Aortic smooth muscle cell (primary cell): ENCODE results near the gene NUP37. TPM values are rescaled to one million over a fixed set of nuclear protein-coding genes. Genes with fewer than 3 reads are reported as not detected.

Experiments
- total RNA-seq: library from RNA; depleted of rRNA; stranded (reverse); fragments of >200 nt; gene quantifications from 2 replicates; pipeline ENCODE4 v1.2.3, GENCODE V29; 2014

Gene NUP37
- total RNA-seq: 25.6 and 33.4 TPM in 2 replicates

GRCh38 chr12:102119674-102120563 is at the start of gene NUP37, which contains the start of gene PARPBP:
NUP37 (minus strand) TSS chr12:102120114; CDS start chr12:102118518, 1,596 bp downstream.
PARPBP (plus strand) TSS chr12:102120183; CDS start chr12:102123889, 3,706 bp downstream.

GRCh38 chr12:102061560-102062418 is 58.1 kb downstream of the NUP37 start, which contains the start of gene WASHC3:
WASHC3 (minus strand) TSS chr12:102061991; CDS start chr12:102061962, 29 bp downstream.

Other genes with a start within 250 kb of the NUP37 start
- 12.0 and 20.1 TPM in 2 replicates for gene DRAM1, start 242.5 kb downstream of the NUP37 start, total RNA-seq
- gene WASHC3, start 58.1 kb downstream of the NUP37 start, total RNA-seq: 113 and 119 TPM in 2 replicates
- 7.2 and 9.4 TPM in 2 replicates for gene PARPBP, start 69 bp upstream of the NUP37 start, total RNA-seq
- gene PMCH, start 77.7 kb upstream of the NUP37 start, total RNA-seq: 3.4 TPM in 1 of 2 replicates, not detected in the other